HepG2 (cell line): ENCODE results near the gene TJP1. TPM values are rescaled to one million over a fixed set of nuclear protein-coding genes. Genes with fewer than 3 reads are reported as not detected.

ENCODE experiments used
- CREB1 ChIP-seq, 2 experiments: fragments of 450-650 bp in 1 of 2; IDR thresholded peaks; 2 replicates each; pipeline ENCODE4 v1.6.1; 2016 to 2017; ENCODE audit warnings: control low read depth in 1 of 2, mild to moderate bottlenecking in 1 of 2, missing compliant biosample characterization in 1 of 2, missing genetic modification characterization in 1 of 2
- ELF1 ChIP-seq: sonication (generic); formaldehyde crosslinking; IDR thresholded peaks from 2 replicates; pipeline ENCODE4 v1.4.0; 2020; ENCODE audit warnings: missing genetic modification reagents
- ELF4 ChIP-seq: sonication (generic); formaldehyde crosslinking; IDR thresholded peaks from 2 replicates; pipeline ENCODE4 v1.5.0; 2020; ENCODE audit warnings: missing genetic modification reagents, mild to moderate bottlenecking, moderate library complexity, borderline replicate concordance
- FOXA3 ChIP-seq: IDR thresholded peaks from 2 replicates; pipeline ENCODE4 v1.6.1; 2016; ENCODE audit warnings: missing genetic modification reagents, missing compliant biosample characterization
- HOXA3 ChIP-seq: sonication (generic); formaldehyde crosslinking; IDR thresholded peaks from 2 replicates; pipeline ENCODE4 v1.5.0; 2020; ENCODE audit warnings: missing genetic modification reagents
- RBFOX2 ChIP-seq: fragments of 200-400 bp; formaldehyde crosslinking; IDR thresholded peaks from 2 replicates; pipeline ENCODE4 v1.6.1; 2017; ENCODE audit warnings: low read depth, mild to moderate bottlenecking, low read length
- REXO4 ChIP-seq: sonication (generic); formaldehyde crosslinking; IDR thresholded peaks from 2 replicates; pipeline ENCODE4 v1.8.0; 2022; ENCODE audit warnings: missing genetic modification reagents, mild to moderate bottlenecking, borderline replicate concordance
- SOX6 ChIP-seq, 2 experiments: fragments of 450-650 bp in 1 of 2; sonication (generic) in 1 of 2; formaldehyde crosslinking in 1 of 2; IDR thresholded peaks; 2 replicates each; pipeline versions ENCODE4 v1.4.0 to v1.6.1; 2017 to 2020; ENCODE audit warnings: antibody characterized with exemption in 1 of 2, mild to moderate bottlenecking in 1 of 2, missing genetic modification reagents in 1 of 2
- SP1 ChIP-seq, 2 experiments: fragments of 450-650 bp in 1 of 2; sonication (generic) in 1 of 2; formaldehyde crosslinking in 1 of 2; IDR thresholded peaks; 2 replicates each; pipeline versions ENCODE4 v1.4.0 to v1.6.1; 2016 to 2020; ENCODE audit warnings: missing genetic modification reagents in 1 of 2
- TBX3 ChIP-seq: fragments of 450-650 bp; IDR thresholded peaks from 2 replicates; pipeline ENCODE4 v1.6.1; 2017; ENCODE audit warnings: antibody characterized with exemption, mild to moderate bottlenecking, inconsistent platforms, borderline replicate concordance
- TCF12 ChIP-seq, 2 experiments: fragments of 450-650 bp in 1 of 2; sonication (generic) in 1 of 2; formaldehyde crosslinking in 1 of 2; IDR thresholded peaks; 2 replicates each; pipeline versions ENCODE4 v1.6.1 to v1.8.0; 2017 to 2022; ENCODE audit warnings: antibody characterized with exemption in 1 of 2, mild to moderate bottlenecking in 1 of 2, missing genetic modification reagents in 1 of 2, moderate library complexity in 1 of 2
- TGIF2 ChIP-seq: IDR thresholded peaks from 2 replicates; pipeline ENCODE4 v1.6.1; 2016; ENCODE audit warnings: control low read depth, missing compliant biosample characterization
- ZNF292 ChIP-seq: sonication (generic); formaldehyde crosslinking; IDR thresholded peaks from 2 replicates; pipeline ENCODE4 v1.8.1; 2022; ENCODE audit warnings: mild to moderate bottlenecking, low read depth, missing genetic modification reagents, borderline replicate concordance
- ZNF431 ChIP-seq: sonication (generic); formaldehyde crosslinking; IDR thresholded peaks from 2 replicates; pipeline ENCODE4 v1.9.0; 2022; ENCODE audit warnings: missing genetic modification reagents, low read depth, mild to moderate bottlenecking, borderline replicate concordance
- ZNF451 ChIP-seq: sonication (generic); formaldehyde crosslinking; IDR thresholded peaks from 2 replicates; pipeline ENCODE4 v1.5.0; 2020; ENCODE audit warnings: mild to moderate bottlenecking, missing genetic modification reagents
- ZNF614 ChIP-seq: IDR thresholded peaks from 2 replicates; pipeline ENCODE4 v1.6.1; 2018; ENCODE audit warnings: missing biosample characterization, missing genetic modification reagents, inconsistent platforms, borderline replicate concordance
- ZSCAN29 ChIP-seq: sonication (generic); formaldehyde crosslinking; conservative IDR thresholded peaks from 2 replicates; pipeline ENCODE4 v1.4.0; 2020; ENCODE audit warnings: mild to moderate bottlenecking, missing genetic modification reagents
- ZSCAN9 ChIP-seq: IDR thresholded peaks from 2 replicates; pipeline ENCODE4 v1.6.1; 2016; ENCODE audit warnings: borderline replicate concordance
- polyA plus RNA-seq, 8 experiments: library from polyadenylated mRNA; depleted of rRNA in 3 of 8; stranded (reverse) in 7 of 8; unstranded in 1 of 8; fragments of >200 nt; fragmentation: Illumina TruSeq in 4 of 8; extraction: Trizol in 4 of 8; gene quantifications; 2 replicates each; pipeline versions ENCODE4 v1.2.1 to v1.2.3, GENCODE V29; 2011 to 2016; ENCODE audit warnings: low read depth in 4 of 8, missing spikeins in 1 of 8, mixed read lengths in 1 of 8; ENCODE audit not compliant: insufficient read depth in 1 of 8
- total RNA-seq, 5 experiments: library from RNA; depleted of rRNA; stranded (reverse); fragments of >200 nt; fragmentation: Illumina TruSeq; extraction: Trizol; gene quantifications; 2 replicates each; pipeline ENCODE4 v1.2.3, GENCODE V29; 2016; ENCODE audit warnings: low read depth in 1 of 5
- TF ChIP-seq, protein P1 (sequence below): sonication (generic); formaldehyde crosslinking; IDR thresholded peaks from 2 replicates; pipeline ENCODE4 v1.4.0; 2020; ENCODE audit warnings: missing genetic modification reagents, low read depth, mild to moderate bottlenecking, borderline replicate concordance
- TF ChIP-seq, protein P2 (sequence below), 2 experiments: sonication (generic) in 1 of 2; formaldehyde crosslinking in 1 of 2; IDR thresholded peaks; 2 replicates each; pipeline versions ENCODE4 v1.4.0 to v1.6.1; 2018 to 2020; ENCODE audit warnings: missing genetic modification reagents in 2 of 2, borderline replicate concordance in 1 of 2, low read depth in 1 of 2, mild to moderate bottlenecking in 1 of 2, missing biosample characterization in 1 of 2
- TF ChIP-seq, protein P3 (sequence below): sonication (generic); formaldehyde crosslinking; conservative IDR thresholded peaks from 2 replicates; pipeline ENCODE4 v1.4.0; 2020; ENCODE audit warnings: missing genetic modification reagents
- TF ChIP-seq, protein P4 (sequence below): sonication (generic); formaldehyde crosslinking; IDR thresholded peaks from 2 replicates; pipeline ENCODE4 v1.4.0; 2020; ENCODE audit warnings: mild to moderate bottlenecking, missing genetic modification reagents

The TJP1 gene
- total and polyA plus RNA-seq, 2 of the 13 experiments (the other 11 are each of a cell fraction or from before 2014, with no cell fraction given): 25.9 to 27.1 TPM

DNA sequence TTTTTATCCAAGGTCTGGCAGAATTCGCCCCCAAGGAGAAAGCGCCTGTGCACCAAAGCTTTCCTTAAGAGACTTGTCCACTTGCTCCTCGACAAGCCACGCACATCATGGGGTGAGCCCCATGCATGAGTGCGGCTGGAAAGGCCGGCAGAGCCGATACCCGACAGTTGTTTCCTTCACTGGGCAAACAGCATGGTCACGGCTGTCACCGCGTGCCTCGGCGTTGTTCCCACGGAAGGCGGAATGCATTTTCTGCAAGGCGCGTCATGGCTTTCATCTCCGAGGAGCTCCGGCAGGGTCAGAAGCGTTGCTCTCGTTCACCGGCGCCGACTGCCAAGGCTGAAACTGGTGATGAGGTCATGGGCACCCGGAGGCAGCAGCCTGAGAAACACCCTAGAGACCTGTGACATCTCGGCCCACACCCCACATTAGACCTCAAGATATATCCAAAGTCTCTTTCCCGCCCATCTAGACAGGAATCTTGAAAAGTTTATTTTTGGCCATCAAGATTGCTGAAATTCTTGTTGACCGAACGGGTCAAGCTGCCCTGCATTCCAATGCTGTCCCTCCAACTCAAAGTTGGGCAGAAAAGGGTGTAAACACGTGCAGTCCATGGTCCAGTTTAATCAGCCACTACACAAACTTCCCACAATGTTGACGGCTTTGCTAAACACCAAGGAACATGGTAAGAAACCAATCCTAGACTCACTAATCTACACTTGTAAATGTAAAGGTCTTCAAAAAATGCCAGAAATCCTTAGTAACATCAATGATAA, 604 bp upstream of the TJP1 start (continued):
- TF ChIP-seq, protein P1, sequence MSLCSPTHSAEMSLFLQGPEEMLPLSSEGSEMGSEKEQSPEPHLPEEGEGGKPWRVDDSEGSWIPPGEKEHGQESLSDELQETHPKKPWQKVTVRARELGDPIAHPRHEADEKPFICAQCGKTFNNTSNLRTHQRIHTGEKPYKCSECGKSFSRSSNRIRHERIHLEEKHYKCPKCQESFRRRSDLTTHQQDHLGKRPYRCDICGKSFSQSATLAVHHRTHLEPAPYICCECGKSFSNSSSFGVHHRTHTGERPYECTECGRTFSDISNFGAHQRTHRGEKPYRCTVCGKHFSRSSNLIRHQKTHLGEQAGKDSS (CRISPR knock-in tag): no peak
- TF ChIP-seq HOXA3 (CRISPR knock-in tag) (peak; percentile 43), REXO4 (CRISPR knock-in tag) (0 out of 2 replicates have a peak, but pooled peaks have one; percentile 24), ZNF292 (CRISPR knock-in tag) (peak; percentile 61), ZSCAN29 (0 out of 2 replicates have a peak, but pooled peaks have one; percentile 32), CREB1 (IDR thresholded peaks at IDR 0.05) (peak; percentile 66), CREB1 (CRISPR knock-in tag; IDR thresholded peaks at IDR 0.05) (no peak; the same call in 1 of the 2 replicates), TBX3 (peak; percentile 14; the same call in 1 of the 2 replicates), TGIF2 (CRISPR knock-in tag) (0 out of 2 replicates have a peak, but pooled peaks have one; percentile 37), ELF4 (CRISPR knock-in tag) (0 out of 2 replicates have a peak, but pooled peaks have one; percentile 41), ZNF614 (no peak), ELF1 (CRISPR knock-in tag) (no peak), SP1 (IDR thresholded peaks at IDR 0.05) (no peak), SP1 (CRISPR knock-in tag; IDR thresholded peaks at IDR 0.05) (0 out of 2 replicates have a peak, but pooled peaks have one; percentile 13), ZSCAN9 (CRISPR knock-in tag) (peak; percentile 41; the same call in 1 of the 2 replicates), RBFOX2 (no peak), FOXA3 (CRISPR knock-in tag) (peak; percentile 65), ZNF431 (CRISPR knock-in tag) (no peak), SOX6 (IDR thresholded peaks at IDR 0.05) (no peak), SOX6 (CRISPR knock-in tag; IDR thresholded peaks at IDR 0.05) (peak; percentile 40; the same call in 1 of the 2 replicates), TCF12 (IDR thresholded peaks at IDR 0.05) (no peak), TCF12 (CRISPR knock-in tag; IDR thresholded peaks at IDR 0.05) (0 out of 2 replicates have a peak, but pooled peaks have one; percentile 5), ZNF451 (CRISPR knock-in tag) (no peak)
- TF ChIP-seq, protein P2, sequence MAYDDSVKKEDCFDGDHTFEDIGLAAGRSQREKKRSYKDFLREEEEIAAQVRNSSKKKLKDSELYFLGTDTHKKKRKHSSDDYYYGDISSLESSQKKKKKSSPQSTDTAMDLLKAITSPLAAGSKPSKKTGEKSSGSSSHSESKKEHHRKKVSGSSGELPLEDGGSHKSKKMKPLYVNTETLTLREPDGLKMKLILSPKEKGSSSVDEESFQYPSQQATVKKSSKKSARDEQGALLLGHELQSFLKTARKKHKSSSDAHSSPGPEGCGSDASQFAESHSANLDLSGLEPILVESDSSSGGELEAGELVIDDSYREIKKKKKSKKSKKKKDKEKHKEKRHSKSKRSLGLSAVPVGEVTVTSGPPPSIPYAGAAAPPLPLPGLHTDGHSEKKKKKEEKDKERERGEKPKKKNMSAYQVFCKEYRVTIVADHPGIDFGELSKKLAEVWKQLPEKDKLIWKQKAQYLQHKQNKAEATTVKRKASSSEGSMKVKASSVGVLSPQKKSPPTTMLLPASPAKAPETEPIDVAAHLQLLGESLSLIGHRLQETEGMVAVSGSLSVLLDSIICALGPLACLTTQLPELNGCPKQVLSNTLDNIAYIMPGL (CRISPR knock-in tag; IDR thresholded peaks at IDR 0.05; ENCODE audit: borderline replicate concordance in 1 of 2, low read depth in 1 of 2): no peak
- TF ChIP-seq, protein P3, sequence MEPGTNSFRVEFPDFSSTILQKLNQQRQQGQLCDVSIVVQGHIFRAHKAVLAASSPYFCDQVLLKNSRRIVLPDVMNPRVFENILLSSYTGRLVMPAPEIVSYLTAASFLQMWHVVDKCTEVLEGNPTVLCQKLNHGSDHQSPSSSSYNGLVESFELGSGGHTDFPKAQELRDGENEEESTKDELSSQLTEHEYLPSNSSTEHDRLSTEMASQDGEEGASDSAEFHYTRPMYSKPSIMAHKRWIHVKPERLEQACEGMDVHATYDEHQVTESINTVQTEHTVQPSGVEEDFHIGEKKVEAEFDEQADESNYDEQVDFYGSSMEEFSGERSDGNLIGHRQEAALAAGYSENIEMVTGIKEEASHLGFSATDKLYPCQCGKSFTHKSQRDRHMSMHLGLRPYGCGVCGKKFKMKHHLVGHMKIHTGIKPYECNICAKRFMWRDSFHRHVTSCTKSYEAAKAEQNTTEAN (CRISPR knock-in tag): 0 out of 2 replicates have a peak, but pooled peaks have one; percentile 15
- TF ChIP-seq, protein P4, sequence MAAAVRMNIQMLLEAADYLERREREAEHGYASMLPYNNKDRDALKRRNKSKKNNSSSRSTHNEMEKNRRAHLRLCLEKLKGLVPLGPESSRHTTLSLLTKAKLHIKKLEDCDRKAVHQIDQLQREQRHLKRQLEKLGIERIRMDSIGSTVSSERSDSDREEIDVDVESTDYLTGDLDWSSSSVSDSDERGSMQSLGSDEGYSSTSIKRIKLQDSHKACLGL (CRISPR knock-in tag): peak; percentile 65; the same call in 1 of the 2 replicates
